GM12874 (cell line): Measurements from ENCODE around the gene JOSD2.

ENCODE experiments used
- CTCF ChIP-seq: IDR thresholded peaks from 2 replicates; pipeline ENCODE4 v1.5.1; 2011; ENCODE audit warnings: low read depth, mild to moderate bottlenecking, control low read depth, low read length, moderate library complexity; ENCODE audit not compliant: insufficient read depth

JOSD2 gene

GRCh38 chr19:50510700-50511068 is 307 bp downstream of the JOSD2 start:
- TF ChIP-seq CTCF, result no peak

DNA sequence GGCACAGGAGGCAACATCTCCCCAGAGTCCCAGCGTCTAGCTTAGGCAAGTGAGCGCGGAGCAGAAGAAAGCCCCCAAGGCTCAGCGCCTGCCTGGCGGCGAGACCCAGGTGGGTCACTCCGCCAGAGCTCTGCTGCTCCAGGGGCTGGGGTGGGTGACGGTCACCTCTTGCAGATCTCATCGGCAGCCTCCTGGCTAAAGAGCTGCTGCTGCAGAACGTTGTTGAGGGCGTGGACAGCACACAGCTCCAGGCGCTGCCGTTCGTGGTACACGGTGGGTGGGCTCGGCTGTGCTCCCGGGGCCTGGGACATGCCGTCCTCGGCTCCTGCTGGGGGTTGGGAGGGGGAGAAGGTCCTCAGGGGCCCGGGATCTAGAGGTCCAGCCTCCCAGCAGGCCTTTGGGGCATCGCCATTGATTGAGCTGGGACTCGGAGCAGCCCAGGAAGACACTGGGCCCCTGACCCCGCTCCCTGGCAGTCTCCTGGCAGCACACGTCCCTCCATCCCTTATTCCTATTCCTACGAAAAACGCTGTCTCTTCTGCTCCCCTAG is 795 bp downstream of the JOSD2 start:
- TF ChIP-seq CTCF, result no peak

DNA sequence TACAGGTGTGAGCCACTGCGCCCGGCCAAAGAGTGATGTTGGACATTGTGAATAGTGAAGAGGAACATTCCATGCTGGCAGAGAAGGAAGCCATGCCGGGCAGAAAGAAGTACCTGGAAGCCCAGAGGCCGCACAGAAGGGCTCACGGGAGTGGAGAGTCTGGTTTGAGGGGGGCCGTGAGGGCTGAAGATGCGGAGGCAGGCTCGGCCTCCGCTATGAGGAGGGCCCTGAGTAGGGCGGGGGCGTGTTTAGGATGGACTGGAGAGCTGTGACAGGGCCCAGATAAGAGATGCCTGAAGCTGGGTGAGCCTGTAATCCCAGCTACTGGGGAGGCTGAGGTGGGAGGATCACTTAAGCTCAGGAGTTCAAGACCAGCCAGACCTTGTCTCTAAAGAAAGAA is 1.6 kb downstream of the JOSD2 start:
- no peak for TF ChIP-seq CTCF

DNA sequence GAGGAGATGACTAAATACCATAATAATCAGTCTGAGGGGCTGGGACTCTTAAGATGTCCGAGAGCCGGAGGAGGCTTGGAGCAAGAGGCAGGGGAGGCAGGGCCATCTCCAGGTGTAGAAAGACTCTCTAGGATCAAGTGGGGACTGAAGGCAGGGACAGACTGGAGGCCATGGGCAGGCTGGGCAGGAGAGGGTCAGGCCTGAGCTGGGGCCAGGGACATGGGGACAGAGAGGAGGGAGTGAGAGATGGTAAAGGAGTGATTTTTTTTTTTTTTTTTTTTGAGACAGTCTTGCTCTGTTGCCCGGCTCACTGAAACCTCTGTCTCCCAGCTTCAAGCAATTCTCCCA is 2.2 kb downstream of the JOSD2 start:
- no peak for TF ChIP-seq CTCF

- no peak for TF ChIP-seq CTCF
These were observed 3.6 kb downstream of the JOSD2 start for GRCh38 chr19:50507376-50507775.

DNA sequence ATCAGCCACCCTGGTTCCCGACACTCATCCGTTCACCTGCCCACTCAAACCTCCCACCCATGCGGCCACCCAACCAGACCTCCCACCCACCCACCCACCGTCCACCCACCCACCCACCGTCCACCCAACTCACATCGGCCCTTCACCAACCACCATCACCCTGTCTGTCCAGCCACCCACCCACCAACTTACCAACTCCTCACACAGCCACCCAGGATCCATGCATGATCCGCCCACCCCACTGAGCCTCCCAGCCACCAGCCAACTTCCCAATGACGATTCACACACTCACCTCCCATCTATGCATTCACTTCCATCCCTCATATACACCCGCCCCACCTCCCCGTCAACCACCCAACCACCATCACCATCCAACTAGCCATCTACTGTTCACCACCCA is 4.3 kb downstream of the JOSD2 start:
- no peak for TF ChIP-seq CTCF

DNA sequence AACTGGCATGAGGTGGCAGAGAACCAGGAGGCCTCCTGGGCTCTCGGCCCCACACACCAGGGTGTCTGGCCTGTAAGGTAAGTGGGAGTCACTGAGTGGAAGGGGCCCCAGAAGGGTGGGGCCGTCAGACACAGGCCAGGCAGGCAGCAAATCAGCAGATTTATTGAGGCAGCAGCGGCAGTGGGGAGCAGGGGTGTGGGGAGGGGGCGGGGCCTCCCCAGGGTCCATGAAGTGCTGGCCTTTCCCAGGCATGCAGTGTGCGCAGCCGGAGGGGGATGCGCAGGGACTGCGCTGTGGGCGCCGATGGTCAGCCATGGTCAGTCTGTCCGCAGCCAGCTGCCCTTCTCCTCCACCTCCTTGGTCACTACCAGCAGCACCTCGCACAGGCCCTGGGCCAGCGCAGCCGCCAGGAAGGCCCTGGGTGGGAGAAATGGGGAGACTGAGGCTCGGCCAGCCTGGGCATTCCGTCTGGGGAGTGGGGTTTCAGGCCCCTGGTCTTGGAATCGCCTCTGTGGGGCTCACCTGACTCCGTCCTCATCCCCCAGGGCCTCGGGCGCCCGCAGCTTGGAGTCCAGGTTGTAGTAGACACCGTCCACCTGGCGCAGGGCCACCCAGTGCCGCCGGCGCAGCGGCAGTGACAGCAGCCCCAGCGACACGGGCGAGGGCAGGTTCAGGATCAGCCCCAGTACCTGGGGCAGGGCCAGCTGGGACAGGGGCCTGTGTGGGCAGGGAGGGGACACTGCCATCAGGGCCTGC is 5.0 kb downstream of the JOSD2 start:
- no peak for TF ChIP-seq CTCF
